Tibial nerve (tissue), 4 donors: ENCODE measurements around the gene MXI1. TPM values are rescaled to one million over a fixed set of nuclear protein-coding genes. Genes with fewer than 3 reads are reported as not detected.

Source experiments
- DNase-seq, 2 donors: peaks; one replicate each; pipeline ENCODE4 v3.0.0-alpha.2; 2019; ENCODE audit warnings: low spot score in 2 of 2
- H3K27ac ChIP-seq, 4 donors: fragments of 200-600 bp; sonication (generic) in 3 of 4; one replicate each; pipeline ENCODE4 v1.5.1; 2017 to 2019; ENCODE audit warnings: mild to moderate bottlenecking in 1 of 4
- H3K27me3 ChIP-seq, 2 donors: fragments of 200-600 bp; sonication (generic) in 1 of 2; one replicate each; pipeline versions ENCODE4 v1.5.1 to v1.6.0; 2017 to 2019
- H3K36me3 ChIP-seq, 3 donors: fragments of 200-600 bp; sonication (generic); one replicate each; pipeline ENCODE4 v1.5.1; 2018 to 2019
- H3K4me1 ChIP-seq, 4 donors: fragments of 200-600 bp; sonication (generic) in 3 of 4; one replicate each; pipeline ENCODE4 v1.5.1; 2017 to 2019
- H3K4me3 ChIP-seq, 4 donors: fragments of 200-600 bp; sonication (generic) in 3 of 4; one replicate each; pipeline ENCODE4 v1.5.1; 2017 to 2019; ENCODE audit warnings: mild to moderate bottlenecking in 1 of 4, moderate library complexity in 1 of 4
- H3K9me3 ChIP-seq, 4 donors: fragments of 200-600 bp; sonication (generic) in 3 of 4; one replicate each; pipeline ENCODE4 v1.5.1; 2017 to 2019
- CTCF ChIP-seq, 5 experiments: fragments of 200-600 bp in 3 of 5; fragments of 450-650 bp in 2 of 5; sonication (generic) in 3 of 5; IDR thresholded peaks; one replicate each; pipeline ENCODE4 v1.5.1; 2016 to 2019; ENCODE audit warnings: antibody characterized with exemption in 5 of 5, mild to moderate bottlenecking in 3 of 5, moderate library complexity in 2 of 5
- EP300 ChIP-seq, 2 donors: sonication (generic); formaldehyde crosslinking; IDR thresholded peaks; one replicate each; pipeline ENCODE4 v1.6.1; 2017; ENCODE audit warnings: antibody characterized with exemption in 2 of 2, mild to moderate bottlenecking in 1 of 2
- POLR2A ChIP-seq, 2 donors: fragments of 450-650 bp; IDR thresholded peaks; one replicate each; pipeline ENCODE4 v1.6.1; 2017; ENCODE audit warnings: antibody characterized with exemption in 2 of 2, mild to moderate bottlenecking in 2 of 2, moderate library complexity in 2 of 2
- whole genome bisulfite sequencing, 2 donors: methylation state at CpG; one replicate each; pipeline ENCODE4 v1.1.5; 2018; 5-methylcytosine and 5-hydroxymethylcytosine counted together
- total RNA-seq, 4 donors: library from RNA; depleted of rRNA; stranded (reverse); fragments of >200 nt; gene quantifications; one replicate each; pipeline ENCODE4 v1.1.0, GENCODE V29; 2016

Gene MXI1
- total RNA-seq, 4 donors from 2014 or later = 103 to 131 (median 123) TPM

- peak overlapping the region; percentile 36 to 79 (median 60) for H3K27ac ChIP-seq
- no peaks in the 10 kb centered on the region for H3K27me3 ChIP-seq
- no peaks in the 10 kb centered on the region for H3K9me3 ChIP-seq
- no peak for DNase-seq
- peak; percentile 60 to 81 for TF ChIP-seq EP300 (IDR thresholded peaks at IDR 0.05)
- TF ChIP-seq CTCF (IDR thresholded peaks at IDR 0.05) = no peak
- H3K36me3 ChIP-seq = no peaks in the 10 kb centered on the region
- peaks cover 0 to 70% (median 11%) of the 10 kb centered on the region in 4 donors for H3K4me1 ChIP-seq
- WGBS, 2 donors = 63 to 68% methylated on average over 1 of the region's 1 CpG
- no peak overlapping the region for H3K4me3 ChIP-seq
Observed at GRCh38 chr10:110263164-110263563, 55.8 kb downstream of the MXI1 start.

- Histone ChIP-seq H3K4me1 (peaks cover 0 to 73% (median 32%) of the 10 kb centered on the region in 4 donors), H3K27me3 (no peaks in the 10 kb centered on the region), H3K36me3 (no peaks in the 10 kb centered on the region), H3K9me3 (no peaks in the 10 kb centered on the region), H3K27ac (no peak overlapping the region), H3K4me3 (no peak overlapping the region)
- no peak for DNase-seq
- 93 to 97% methylated on average over 4 of the region's 4 CpGs for WGBS, 2 donors
- TF ChIP-seq POLR2A (IDR thresholded peaks at IDR 0.05) (no peak), EP300 (IDR thresholded peaks at IDR 0.05) (no peak), CTCF (IDR thresholded peaks at IDR 0.05) (no peak)
Observed at GRCh38 chr10:110265573-110266193, 58.3 kb downstream of the MXI1 start.

GRCh38 chr10:110267276-110267675 is 59.9 kb downstream of the MXI1 start:
- peaks cover 0 to 71% (median 33%) of the 10 kb centered on the region in 4 donors for H3K4me1 ChIP-seq
- TF ChIP-seq POLR2A (IDR thresholded peaks at IDR 0.05) (no peak), EP300 (IDR thresholded peaks at IDR 0.05) (no peak), CTCF (IDR thresholded peaks at IDR 0.05) (no peak)
- no peak overlapping the region for H3K4me3 ChIP-seq
- no peaks in the 10 kb centered on the region for H3K27me3 ChIP-seq
- H3K36me3 ChIP-seq = no peaks in the 10 kb centered on the region
- 90 to 91% methylated on average over 1 of the region's 1 CpG for WGBS, 2 donors
- DNase-seq = no peak
- H3K9me3 ChIP-seq = no peaks in the 10 kb centered on the region
- H3K27ac ChIP-seq = peak overlapping the region in 2 of 4 donors; percentile 9 to 91

- Histone ChIP-seq H3K36me3 (no peaks in the 10 kb centered on the region), H3K27ac (peak overlapping the region in 3 of 4 donors; percentile 9 to 91 (median 73)), H3K4me3 (no peak overlapping the region), H3K9me3 (no peaks in the 10 kb centered on the region), H3K4me1 (peaks cover under 1 to 65% (median 37%) of the 10 kb centered on the region in 4 donors), H3K27me3 (no peaks in the 10 kb centered on the region)
- DNase-seq = no peak
- TF ChIP-seq CTCF (IDR thresholded peaks at IDR 0.05) = no peak
- TF ChIP-seq EP300 (IDR thresholded peaks at IDR 0.05) = no peak
- no peak for TF ChIP-seq POLR2A (IDR thresholded peaks at IDR 0.05)
Observed at GRCh38 chr10:110268442-110268841, 61.0 kb downstream of the MXI1 start.

GRCh38 chr10:110268971-110269370 is 61.6 kb downstream of the MXI1 start:
- no peak for DNase-seq
- Histone ChIP-seq H3K27ac (peak overlapping the region; percentile 73 to 91 (median 82)), H3K36me3 (no peaks in the 10 kb centered on the region), H3K4me1 (peaks cover 3 to 65% (median 39%) of the 10 kb centered on the region in 4 donors), H3K4me3 (peak overlapping the region in 2 of 4 donors; percentile 17 to 33), H3K27me3 (no peaks in the 10 kb centered on the region), H3K9me3 (no peaks in the 10 kb centered on the region)
- 47 to 52% methylated on average over 2 of the region's 2 CpGs for WGBS, 2 donors
- no peak for TF ChIP-seq EP300 (IDR thresholded peaks at IDR 0.05)
- TF ChIP-seq POLR2A (IDR thresholded peaks at IDR 0.05) = no peak
- TF ChIP-seq CTCF (IDR thresholded peaks at IDR 0.05) = no peak
